ENCODE measurements around the gene CTDNEP1. TPM values are rescaled to one million over a fixed set of nuclear protein-coding genes. Genes with fewer than 3 reads are reported as not detected.

The CTDNEP1 gene
- total and polyA plus RNA-seq, 9 donors: 42.3 to 256 (median 123) TPM

DNA sequence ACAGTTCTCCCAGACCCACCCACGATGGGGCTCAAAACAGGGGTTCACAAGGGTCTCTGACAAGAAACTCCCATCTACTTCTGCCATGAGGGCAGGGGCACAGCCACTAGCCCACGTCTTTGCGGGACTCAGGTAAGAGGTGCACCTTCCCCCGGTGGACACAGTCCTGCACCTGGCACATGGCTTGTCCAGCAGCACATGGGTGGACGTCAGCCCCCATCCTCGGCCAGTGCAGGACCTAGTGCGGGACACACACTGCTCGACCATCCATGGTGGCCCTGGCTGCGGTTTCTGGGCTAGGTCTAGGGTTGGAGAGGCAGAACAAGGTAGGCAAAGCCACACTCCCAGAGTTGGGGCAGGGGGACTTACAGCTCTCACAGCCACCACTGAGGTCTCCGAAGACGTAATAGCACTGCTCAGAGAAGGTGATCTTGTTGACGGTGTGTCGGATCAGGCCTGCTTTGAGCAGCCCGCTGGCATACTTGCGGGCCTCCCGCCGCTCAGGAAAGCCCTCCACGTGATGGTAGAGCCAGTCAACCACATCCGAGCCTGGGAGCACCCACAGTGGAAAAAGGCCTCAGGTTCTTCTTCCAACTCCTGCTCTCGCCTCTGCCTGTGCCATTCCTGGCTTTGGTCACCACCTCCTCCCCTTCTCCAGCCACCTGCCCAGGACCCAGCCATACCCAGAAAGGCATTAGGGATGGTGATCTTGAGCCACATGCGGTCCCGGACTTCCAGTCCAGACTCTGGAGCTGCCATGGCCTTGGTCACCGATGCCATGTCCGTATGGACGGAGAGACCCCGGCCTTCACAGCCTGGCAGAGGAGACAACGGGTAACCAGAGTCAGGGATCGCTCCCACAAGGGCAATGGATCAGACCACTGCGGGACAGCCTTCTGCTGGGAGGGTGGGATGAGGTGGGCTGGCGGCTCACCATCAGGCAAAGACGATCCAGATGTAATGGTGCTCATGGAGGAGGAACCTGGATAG lies 24.5 kb downstream of the CTDNEP1 start:
- intact Hi-C loops (cut with DNase I): no loop called here
- H3K27ac ChIP-seq: no peak overlapping the region
- TF ChIP-seq EP300 (IDR thresholded peaks at IDR 0.05): no peak
- TF ChIP-seq POLR2A (IDR thresholded peaks at IDR 0.05): no peak
- TF ChIP-seq, protein P1, sequence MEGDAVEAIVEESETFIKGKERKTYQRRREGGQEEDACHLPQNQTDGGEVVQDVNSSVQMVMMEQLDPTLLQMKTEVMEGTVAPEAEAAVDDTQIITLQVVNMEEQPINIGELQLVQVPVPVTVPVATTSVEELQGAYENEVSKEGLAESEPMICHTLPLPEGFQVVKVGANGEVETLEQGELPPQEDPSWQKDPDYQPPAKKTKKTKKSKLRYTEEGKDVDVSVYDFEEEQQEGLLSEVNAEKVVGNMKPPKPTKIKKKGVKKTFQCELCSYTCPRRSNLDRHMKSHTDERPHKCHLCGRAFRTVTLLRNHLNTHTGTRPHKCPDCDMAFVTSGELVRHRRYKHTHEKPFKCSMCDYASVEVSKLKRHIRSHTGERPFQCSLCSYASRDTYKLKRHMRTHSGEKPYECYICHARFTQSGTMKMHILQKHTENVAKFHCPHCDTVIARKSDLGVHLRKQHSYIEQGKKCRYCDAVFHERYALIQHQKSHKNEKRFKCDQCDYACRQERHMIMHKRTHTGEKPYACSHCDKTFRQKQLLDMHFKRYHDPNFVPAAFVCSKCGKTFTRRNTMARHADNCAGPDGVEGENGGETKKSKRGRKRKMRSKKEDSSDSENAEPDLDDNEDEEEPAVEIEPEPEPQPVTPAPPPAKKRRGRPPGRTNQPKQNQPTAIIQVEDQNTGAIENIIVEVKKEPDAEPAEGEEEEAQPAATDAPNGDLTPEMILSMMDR (IDR thresholded peaks at IDR 0.05): no peak

DNA sequence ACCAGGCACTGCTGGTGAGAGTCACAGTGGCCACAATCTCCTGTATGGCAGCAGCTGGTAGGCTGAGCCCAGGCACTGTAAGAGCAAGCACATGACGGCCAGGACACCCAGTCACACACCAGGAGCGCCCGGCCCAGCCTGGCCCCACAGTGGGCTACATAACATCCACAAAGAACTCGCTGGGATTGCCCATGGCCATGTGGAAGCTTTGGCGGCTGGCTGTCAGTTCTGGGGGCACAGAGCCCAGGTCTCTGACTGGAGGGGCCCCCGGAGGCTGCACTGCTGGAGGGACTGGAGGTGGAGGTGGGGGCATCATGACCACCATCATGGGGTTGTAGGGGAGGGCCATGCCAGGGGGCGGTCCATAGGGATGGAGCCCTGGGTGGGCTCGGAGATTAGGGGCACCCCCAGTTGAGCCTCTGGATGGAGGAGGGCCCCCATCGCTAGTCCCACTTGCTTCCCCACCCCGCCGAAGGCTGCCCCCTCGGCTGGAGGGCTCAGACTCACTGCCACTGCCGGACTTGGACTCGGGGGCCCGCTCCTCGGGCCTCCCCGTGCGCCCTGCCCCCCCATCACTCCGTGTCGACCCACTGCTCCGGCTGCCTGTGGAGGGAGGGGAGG lies 25.7 kb downstream of the CTDNEP1 start:
- Histone ChIP-seq H3K9me3 (no peaks in the 10 kb centered on the region), H3K27ac (no peak overlapping the region), H3K36me3 (no peaks in the 10 kb centered on the region), H3K27me3 (no peaks in the 10 kb centered on the region), H3K4me3 (no peak overlapping the region), H3K4me1 (ENCODE audit: insufficient read depth) (no peaks in the 10 kb centered on the region)
- TF ChIP-seq, protein P1 (IDR thresholded peaks at IDR 0.05): no peak
- TF ChIP-seq POLR2A (IDR thresholded peaks at IDR 0.05): no peak
- TF ChIP-seq EP300 (IDR thresholded peaks at IDR 0.05): no peak
- 66 to 75% (median 69%) methylated on average over 20 to 21 of the region's 21 CpGs for WGBS, 3 donors
- intact Hi-C loops (cut with DNase I): no loop called here
- no peak for DNase-seq

More for the DNA sequence above, 24.5 kb downstream of the CTDNEP1 start:
- H3K9me3 ChIP-seq: no peaks in the 10 kb centered on the region
- no peaks in the 10 kb centered on the region for H3K36me3 ChIP-seq
- H3K27me3 ChIP-seq: no peaks in the 10 kb centered on the region
- WGBS, 3 donors: 88 to 90% (median 88%) methylated on average over 29 to 31 of the region's 31 CpGs
- DNase-seq: no peak
- no peak overlapping the region for H3K4me3 ChIP-seq
- H3K4me1 ChIP-seq (ENCODE audit: insufficient read depth): peaks cover 2% of the 10 kb centered on the region

DNA sequence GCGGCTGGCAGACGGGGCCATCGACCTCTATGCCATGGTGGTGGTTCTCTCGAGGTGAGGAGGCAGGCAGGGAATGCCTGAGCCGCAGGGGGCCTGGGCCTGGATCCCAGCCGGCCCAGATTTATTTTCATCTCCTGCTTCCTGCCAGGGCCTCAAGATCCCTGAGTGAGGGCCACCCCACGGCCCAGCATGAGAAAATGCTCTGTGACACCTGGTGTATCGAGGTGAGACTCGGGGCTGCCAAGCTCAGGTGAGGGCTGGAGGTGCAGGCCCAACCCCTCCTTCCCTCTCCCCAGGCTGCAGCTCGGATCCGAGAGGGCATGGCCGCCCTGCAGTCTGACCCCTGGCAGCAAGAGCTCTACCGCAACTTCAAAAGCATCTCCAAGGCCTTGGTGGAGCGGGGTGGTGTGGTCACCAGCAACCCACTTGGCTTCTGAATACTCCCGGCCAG lies 26.8 kb downstream of the CTDNEP1 start:
- H3K27ac ChIP-seq: no peak overlapping the region
- TF ChIP-seq POLR2A (IDR thresholded peaks at IDR 0.05) (no peak), EP300 (IDR thresholded peaks at IDR 0.05) (no peak)
- TF ChIP-seq, protein P1 (IDR thresholded peaks at IDR 0.05): no peak
- no peaks in the 10 kb centered on the region for H3K36me3 ChIP-seq
- no peaks in the 10 kb centered on the region for H3K4me1 ChIP-seq (ENCODE audit: insufficient read depth)
- intact Hi-C loops (cut with DNase I): no loop called here
- 46 to 62% (median 51%) methylated on average over 11 to 15 of the region's 15 CpGs for WGBS, 3 donors
- DNase-seq: no peak
- H3K27me3 ChIP-seq: no peaks in the 10 kb centered on the region
- no peaks in the 10 kb centered on the region for H3K9me3 ChIP-seq
- H3K4me3 ChIP-seq: no peak overlapping the region

DNA sequence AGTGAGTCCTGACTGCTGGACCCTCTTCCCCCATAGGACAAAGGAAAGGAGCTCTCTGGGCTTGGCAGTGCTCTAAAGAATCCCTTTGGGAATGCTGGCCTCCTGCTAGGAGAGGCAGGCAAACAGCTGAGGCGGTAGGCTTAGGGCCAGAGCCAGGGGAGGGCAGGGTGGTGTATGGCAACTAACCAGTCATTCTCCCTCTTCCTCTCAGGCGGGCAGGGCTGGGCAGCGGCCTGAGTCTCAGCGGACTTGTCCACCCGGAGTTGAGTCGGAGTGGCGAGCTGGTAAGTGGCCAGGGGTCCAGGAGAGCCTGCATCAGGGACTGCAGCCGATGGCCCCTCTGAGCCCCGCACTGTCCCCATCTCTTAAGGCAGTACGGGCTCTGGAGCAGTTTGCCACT lies 27.4 kb downstream of the CTDNEP1 start:
- H3K9me3 ChIP-seq: no peaks in the 10 kb centered on the region
- no peak overlapping the region for H3K27ac ChIP-seq
- intact Hi-C loops (cut with DNase I): no loop called here
- DNase-seq: no peak
- no peaks in the 10 kb centered on the region for H3K27me3 ChIP-seq
- 71 to 73% (median 72%) methylated on average over 9 to 10 of the region's 10 CpGs for WGBS, 3 donors
- TF ChIP-seq POLR2A (IDR thresholded peaks at IDR 0.05) (no peak), EP300 (IDR thresholded peaks at IDR 0.05) (no peak)
- TF ChIP-seq, protein P1 (IDR thresholded peaks at IDR 0.05): no peak
- no peak overlapping the region for H3K4me3 ChIP-seq
- no peaks in the 10 kb centered on the region for H3K36me3 ChIP-seq
- peaks cover 4% of the 10 kb centered on the region for H3K4me1 ChIP-seq (ENCODE audit: insufficient read depth)

Measured in ovary (tissue), 9 donors.